K562 (cell line): ENCODE measurements around the gene KCNAB1. TPM values are rescaled to one million over a fixed set of nuclear protein-coding genes. Genes with fewer than 3 reads are reported as not detected.

Experiments used
- ATAC-seq: fragments of 200-7000 bp; cut with Tn5 transposase; 3 replicates; pipeline ENCODE4 v1.9.1; 2020; ENCODE audit warnings: moderate library complexity
- BruUV-seq: library from RNA; stranded (reverse); fragments of 400-500 nt; replicated peaks from 2 replicates; lab custom pipeline; 2021; lab: Mats Ljungman, UMichigan
- CTCF ChIA-PET: fragments of 300-600 bp; formaldehyde crosslinking; extraction: SDS; loops from one replicate; lab custom pipeline; 2021; ENCODE audit warnings: low intra/inter-chr PET ratio; lab: Yijun Ruan, JAX
- POLR2A ChIA-PET: fragments of 300-600, 350-650 bp; sonication (Branson Sonifier 250); formaldehyde crosslinking; extraction: SDS; loops from one replicate; lab custom pipeline; 2021; ENCODE audit warnings: antibody characterized with exemption, inconsistent platforms; lab: Yijun Ruan, JAX
- DNase-seq, 4 experiments: peaks; one replicate each; pipeline versions ENCODE4 v3.0.0 to v3.0.0-alpha.2; 2011 to 2018; ENCODE audit warnings: low spot score in 3 of 4, mixed read lengths in 3 of 4; ENCODE audit errors: extremely low read depth in 1 of 4
- FAIRE-seq: peaks from 2 replicates; lab custom pipeline; 2011; peaks lifted over from hg19 to GRCh38; lab: Jason Lieb, UNC
- H2AFZ ChIP-seq: 2 replicates; pipeline ENCODE4 v1.6.0; 2011; ENCODE audit warnings: low read depth, low read length, control low read depth, inconsistent platforms
- H3K27ac ChIP-seq: fragments of 200-600 bp; 3 replicates; pipeline ENCODE4 v1.8.0; 2011; ENCODE audit warnings: low read depth, mild to moderate bottlenecking, control low read depth, inconsistent platforms, low read length, moderate library complexity, mixed read lengths; ENCODE audit errors: extremely low read depth
- H3K27me3 ChIP-seq, 2 experiments: fragments of 300-600 bp in 1 of 2; 2 replicates in 1 of 2; 3 replicates in 1 of 2; pipeline versions ENCODE4 v1.6.0 to v1.8.0; 2011; ENCODE audit warnings: inconsistent platforms in 2 of 2, low read length in 2 of 2, mild to moderate bottlenecking in 1 of 2, mixed read lengths in 1 of 2, moderate library complexity in 1 of 2; ENCODE audit not compliant: control insufficient read depth in 2 of 2, insufficient read depth in 2 of 2
- H3K36me3 ChIP-seq: fragments of 300-600 bp; 3 replicates; pipeline ENCODE4 v1.8.0; 2011; ENCODE audit warnings: mild to moderate bottlenecking, low read length, inconsistent platforms; ENCODE audit not compliant: control insufficient read depth, insufficient read depth
- H3K4me1 ChIP-seq, 2 experiments: fragments of 200-600 bp in 1 of 2; replicated peaks in 1 of 2; 2 replicates in 1 of 2; 3 replicates in 1 of 2; pipeline versions ENCODE4 v1.5.1 to v1.8.0; 2011; ENCODE audit warnings: inconsistent platforms in 2 of 2, low read length in 2 of 2, mild to moderate bottlenecking in 1 of 2, mixed read lengths in 1 of 2, moderate library complexity in 1 of 2; ENCODE audit not compliant: control insufficient read depth in 2 of 2, insufficient read depth in 2 of 2
- H3K4me2 ChIP-seq: 2 replicates; pipeline ENCODE4 v1.6.1; 2011; ENCODE audit warnings: low read length, control low read depth, inconsistent platforms, mixed read lengths; ENCODE audit not compliant: insufficient read depth
- H3K4me3 ChIP-seq: fragments of 200-600 bp; sonication (generic), shearing (Covaris generic); 2 replicates; pipeline ENCODE4 v1.5.1; 2016; ENCODE audit warnings: control low read depth, inconsistent platforms
- H3K79me2 ChIP-seq: fragments of 200-600 bp; 3 replicates; pipeline ENCODE4 v1.8.0; 2011; ENCODE audit warnings: low read length, inconsistent platforms; ENCODE audit not compliant: control insufficient read depth, insufficient read depth
- H3K9ac ChIP-seq, 2 experiments: 2 replicates each; pipeline versions ENCODE4 v1.6.0 to v1.6.1; 2011; ENCODE audit warnings: low read depth in 2 of 2, low read length in 2 of 2, control low read depth in 1 of 2, inconsistent platforms in 1 of 2, mild to moderate bottlenecking in 1 of 2, mixed read lengths in 1 of 2; ENCODE audit not compliant: insufficient read depth in 1 of 2
- H3K9me1 ChIP-seq: one replicate; pipeline ENCODE4 v1.6.0; 2011; ENCODE audit warnings: inconsistent platforms, mild to moderate bottlenecking, low read length, moderate library complexity; ENCODE audit not compliant: control insufficient read depth, insufficient read depth
- H3K9me3 ChIP-seq: replicated peaks from 2 replicates; pipeline ENCODE4 v1.5.1; 2011; ENCODE audit warnings: low read depth, low read length, inconsistent platforms; ENCODE audit not compliant: control insufficient read depth, insufficient read depth
- H4K20me1 ChIP-seq: replicated peaks from 2 replicates; pipeline ENCODE4 v1.6.1; 2011; ENCODE audit warnings: low read length, inconsistent platforms, mixed read lengths; ENCODE audit not compliant: control insufficient read depth, insufficient read depth
- COPS2 ChIP-seq: fragments of 450-650 bp; conservative IDR thresholded peaks from 2 replicates; pipeline ENCODE4 v1.6.1; 2016; ENCODE audit warnings: mild to moderate bottlenecking, moderate library complexity
- FOXA3 ChIP-seq, 2 experiments: fragments of 450-650 bp in 1 of 2; sonication (generic) in 1 of 2; formaldehyde crosslinking; IDR thresholded peaks in 1 of 2; conservative IDR thresholded peaks in 1 of 2; 2 replicates each; pipeline versions ENCODE4 v1.4.0 to v1.8.0; 2020 to 2022; ENCODE audit warnings: mild to moderate bottlenecking in 2 of 2, missing genetic modification reagents in 1 of 2
- GTF2E2 ChIP-seq: fragments of 200-800 bp; sonication (Bioruptor generic); IDR thresholded peaks from 2 replicates; pipeline ENCODE4 v1.6.1; 2016; ENCODE audit warnings: missing genetic modification characterization, missing compliant biosample characterization
- HNRNPH1 ChIP-seq: fragments of 200-400 bp; formaldehyde crosslinking; optimal IDR thresholded peaks from 2 replicates; pipeline ENCODE3; 2017; ENCODE audit warnings: low read depth, mild to moderate bottlenecking, low read length, moderate library complexity
- IFI16 ChIP-seq: fragments of 250-450 bp; sonication (Bioruptor Pico); IDR thresholded peaks from 2 replicates; pipeline ENCODE4 v2.1.2; 2022; ENCODE audit warnings: mild to moderate bottlenecking, inconsistent platforms
- NR1H2 ChIP-seq: sonication (generic); formaldehyde crosslinking; IDR thresholded peaks from 2 replicates; pipeline ENCODE4 v1.4.0; 2020; ENCODE audit warnings: mild to moderate bottlenecking, missing genetic modification reagents
- ZFX ChIP-seq: sonication (generic); formaldehyde crosslinking; IDR thresholded peaks from 2 replicates; pipeline ENCODE4 v1.8.0; 2022; ENCODE audit warnings: mild to moderate bottlenecking, missing genetic modification reagents, moderate library complexity
- ZNF778 ChIP-seq: fragments of 450-650 bp; formaldehyde crosslinking; IDR thresholded peaks from 2 replicates; pipeline ENCODE4 v1.4.0; 2020; ENCODE audit warnings: mild to moderate bottlenecking, moderate library complexity
- WGBS: fragments of 100-300 bp; shearing (Covaris generic); methylation state at CpG from one replicate; pipeline ENCODE4 v1.1.6; 2016; ENCODE audit warnings: low coverage, mixed read lengths; ENCODE audit not compliant: insufficient coverage; ENCODE audit errors: missing lambda C conversion rate; 5-methylcytosine and 5-hydroxymethylcytosine counted together
- in situ Hi-C: fragments of 300-500 bp; cut with MboI; formaldehyde crosslinking; loops from 4 replicates; pipeline ENCODE4 v1.15.0; 2018; ENCODE audit warnings: inconsistent platforms, mixed read lengths
- intact Hi-C: fragments of 100-400 bp; cut with micrococcal nuclease; formaldehyde crosslinking; loops from 2 replicates; pipeline ENCODE4 v1.14.2; 2022
- polyA plus RNA-seq, 8 experiments: library from polyadenylated mRNA; depleted of rRNA in 4 of 8; stranded (reverse) in 5 of 8; unstranded in 3 of 8; fragments of >200 nt; fragmentation: Nextera tagmentation in 2 of 8; fragmentation: Illumina TruSeq in 1 of 8; extraction: Ambion mirVana in 2 of 8; extraction: Trizol in 1 of 8; gene quantifications; 2 replicates each; pipeline versions ENCODE4 v1.2.1 to v1.2.3, GENCODE V29; 2011 to 2014; ENCODE audit warnings: inconsistent platforms in 1 of 8, missing spikeins in 1 of 8
- total RNA-seq, 7 experiments: library from RNA; depleted of rRNA in 6 of 7; stranded (reverse); fragments of >200 nt in 6 of 7; fragmentation: Illumina TruSeq in 2 of 7; extraction: Trizol in 2 of 7; gene quantifications; 2 replicates each; pipeline versions ENCODE4 v1.2.1 to v1.2.3, GENCODE V29; 2011 to 2021; ENCODE audit warnings: low replicate concordance in 1 of 7
- TF ChIP-seq, protein P1 (sequence below), 2 experiments: fragments of 200-800 bp in 1 of 2; sonication (Bioruptor generic) in 1 of 2; sonication (generic) in 1 of 2; formaldehyde crosslinking in 1 of 2; IDR thresholded peaks in 1 of 2; conservative IDR thresholded peaks in 1 of 2; 2 replicates each; pipeline versions ENCODE4 v1.5.0 to v1.6.1; 2016 to 2020; ENCODE audit warnings: missing compliant biosample characterization in 1 of 2, missing genetic modification characterization in 1 of 2, missing genetic modification reagents in 1 of 2
- TF ChIP-seq, protein P2 (sequence below): fragments of 450-650 bp; IDR thresholded peaks from 2 replicates; pipeline ENCODE4 v1.6.1; 2016; ENCODE audit warnings: missing biosample characterization, missing genetic modification characterization

Gene KCNAB1
- total and polyA plus RNA-seq, 9 of the 15 experiments (the other 6 are each of a cell fraction or from before 2014, with no cell fraction given), result 0.14 to 1.2 (median 0.51) TPM

DNA sequence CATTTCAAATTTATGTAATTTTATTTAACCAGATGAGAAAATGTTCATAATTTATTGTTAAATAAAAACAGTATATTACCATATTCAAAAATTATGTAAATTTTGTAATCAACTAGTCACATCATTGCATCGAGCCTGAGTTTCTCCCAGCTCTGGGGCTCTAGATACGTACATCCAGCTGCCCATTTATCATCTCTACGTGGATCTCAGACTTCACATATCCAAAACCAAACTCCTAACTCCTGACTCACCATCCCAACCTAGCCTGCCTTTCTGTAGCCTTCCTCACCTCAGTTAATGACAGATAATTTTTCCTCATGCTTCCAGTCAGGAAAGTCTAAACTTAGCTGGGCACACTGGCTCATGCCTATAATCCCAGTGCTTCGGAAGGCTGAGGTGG, 239.7 kb downstream of the KCNAB1 start:
- H3K27me3 ChIP-seq, result no peaks in the 10 kb centered on the region; a peak in 1 of 5 replicates
- no peaks in the 10 kb centered on the region for H3K9me1 ChIP-seq
- FAIRE-seq (no peak), DNase-seq (no peak), ATAC-seq (no peak)
- H3K4me3 ChIP-seq, result no peak overlapping the region
- intact Hi-C loops (no loop called here), in situ Hi-C loops (no loop called here)
- WGBS, result 4% methylated on average over 4 of the region's 4 CpGs
- no peak overlapping the region for H3K27ac ChIP-seq
- H3K4me1 ChIP-seq, result no peaks in the 10 kb centered on the region
- H3K9ac ChIP-seq, result no peak overlapping the region; a peak in 1 of 4 replicates
- H3K36me3 ChIP-seq, result no peaks in the 10 kb centered on the region
- H2AFZ ChIP-seq, result no peak overlapping the region
- ChIA-PET POLR2A (interaction anchor here (0.8 kb wide), 1 partner anchor 581 kb away, joined by 3 read pairs; no protein-coding TSS in a partner anchor), CTCF (no interaction called here)
- TF ChIP-seq ZFX (CRISPR knock-in tag), result no peak
- no TSS peak for BruUV-seq
- no peak overlapping the region for H3K4me2 ChIP-seq
- no peaks in the 10 kb centered on the region for H3K9me3 ChIP-seq
- H4K20me1 ChIP-seq, result no peaks in the 10 kb centered on the region
- no peaks in the 10 kb centered on the region for H3K79me2 ChIP-seq

DNA sequence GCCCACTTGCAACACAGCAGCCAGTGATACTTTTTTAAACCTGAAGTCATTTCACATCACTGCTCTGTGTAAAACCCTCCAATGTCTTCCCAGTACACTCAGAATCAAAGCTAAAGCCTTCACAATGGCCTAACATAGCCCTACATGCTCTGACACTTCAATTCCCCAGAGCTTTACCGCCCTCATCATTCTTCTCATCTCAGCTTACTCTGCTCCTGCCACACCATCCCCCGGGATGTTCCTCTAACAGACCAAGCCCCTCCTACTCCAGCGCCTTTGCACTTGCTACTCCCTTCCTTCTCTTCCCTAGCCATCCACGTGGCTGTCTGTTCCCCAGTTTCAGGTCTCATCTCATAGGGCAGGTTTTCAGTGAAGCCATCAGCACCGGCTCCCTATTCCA, 240.6 kb downstream of the KCNAB1 start:
- ATAC-seq, result no peak
- Histone ChIP-seq H3K9ac (no peak overlapping the region), H3K4me2 (no peak overlapping the region), H3K27me3 (peaks cover 0 to 3% of the 10 kb centered on the region in 2 experiments; a peak in 2 of 5 replicates), H3K4me1 (no peaks in the 10 kb centered on the region), H2AFZ (no peak overlapping the region), H3K9me1 (no peaks in the 10 kb centered on the region), H3K9me3 (no peaks in the 10 kb centered on the region), H4K20me1 (no peaks in the 10 kb centered on the region), H3K79me2 (no peaks in the 10 kb centered on the region), H3K36me3 (no peaks in the 10 kb centered on the region), H3K4me3 (no peak overlapping the region), H3K27ac (no peak overlapping the region)
- TF ChIP-seq, protein P1, sequence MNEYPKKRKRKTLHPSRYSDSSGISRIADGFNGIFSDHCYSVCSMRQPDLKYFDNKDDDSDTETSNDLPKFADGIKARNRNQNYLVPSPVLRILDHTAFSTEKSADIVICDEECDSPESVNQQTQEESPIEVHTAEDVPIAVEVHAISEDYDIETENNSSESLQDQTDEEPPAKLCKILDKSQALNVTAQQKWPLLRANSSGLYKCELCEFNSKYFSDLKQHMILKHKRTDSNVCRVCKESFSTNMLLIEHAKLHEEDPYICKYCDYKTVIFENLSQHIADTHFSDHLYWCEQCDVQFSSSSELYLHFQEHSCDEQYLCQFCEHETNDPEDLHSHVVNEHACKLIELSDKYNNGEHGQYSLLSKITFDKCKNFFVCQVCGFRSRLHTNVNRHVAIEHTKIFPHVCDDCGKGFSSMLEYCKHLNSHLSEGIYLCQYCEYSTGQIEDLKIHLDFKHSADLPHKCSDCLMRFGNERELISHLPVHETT (CRISPR knock-in tag; conservative IDR thresholded peaks at IDR 0.05 in 1 of 2, IDR thresholded peaks at IDR 0.05 in 1 of 2), result no peak
- TF ChIP-seq NR1H2 (CRISPR knock-in tag) (no peak), ZNF778 (no peak), COPS2 (no peak), IFI16 (CRISPR knock-in tag) (no peak), GTF2E2 (no peak), HNRNPH1 (no peak), FOXA3 (CRISPR knock-in tag; conservative IDR thresholded peaks at IDR 0.05 in 1 of 2, IDR thresholded peaks at IDR 0.05 in 1 of 2) (no peak)
- TF ChIP-seq, protein P2, sequence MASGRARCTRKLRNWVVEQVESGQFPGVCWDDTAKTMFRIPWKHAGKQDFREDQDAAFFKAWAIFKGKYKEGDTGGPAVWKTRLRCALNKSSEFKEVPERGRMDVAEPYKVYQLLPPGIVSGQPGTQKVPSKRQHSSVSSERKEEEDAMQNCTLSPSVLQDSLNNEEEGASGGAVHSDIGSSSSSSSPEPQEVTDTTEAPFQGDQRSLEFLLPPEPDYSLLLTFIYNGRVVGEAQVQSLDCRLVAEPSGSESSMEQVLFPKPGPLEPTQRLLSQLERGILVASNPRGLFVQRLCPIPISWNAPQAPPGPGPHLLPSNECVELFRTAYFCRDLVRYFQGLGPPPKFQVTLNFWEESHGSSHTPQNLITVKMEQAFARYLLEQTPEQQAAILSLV, result no peak
- intact Hi-C loops (no loop called here), in situ Hi-C loops (no loop called here)
- ChIA-PET CTCF (no interaction called here), POLR2A (no interaction called here)
- BruUV-seq, result no TSS peak
- DNase-seq, result no peak
- 0% methylated on average over 5 of the region's 5 CpGs for WGBS
- no peak for FAIRE-seq
